Tongue (tissue), 2 donors: ENCODE measurements around the gene ZNF765. TPM values are rescaled to one million over a fixed set of nuclear protein-coding genes. Genes with fewer than 3 reads are reported as not detected.
"Not testable (repeated sequence)": the region's sequence is repeated elsewhere in the genome, so short reads cannot be mapped to it uniquely, and the experiment has no call there.

Experiments
- DNase-seq: peaks from one replicate; pipeline ENCODE4 v3.0.0-alpha.2; 2015
- total RNA-seq: library from RNA; depleted of rRNA; stranded (reverse); fragments of >200 nt; gene quantifications from one replicate; pipeline ENCODE4 v1.2.3, GENCODE V29; 2014

The ZNF765 gene
- total RNA-seq, result 18.5 TPM

DNA sequence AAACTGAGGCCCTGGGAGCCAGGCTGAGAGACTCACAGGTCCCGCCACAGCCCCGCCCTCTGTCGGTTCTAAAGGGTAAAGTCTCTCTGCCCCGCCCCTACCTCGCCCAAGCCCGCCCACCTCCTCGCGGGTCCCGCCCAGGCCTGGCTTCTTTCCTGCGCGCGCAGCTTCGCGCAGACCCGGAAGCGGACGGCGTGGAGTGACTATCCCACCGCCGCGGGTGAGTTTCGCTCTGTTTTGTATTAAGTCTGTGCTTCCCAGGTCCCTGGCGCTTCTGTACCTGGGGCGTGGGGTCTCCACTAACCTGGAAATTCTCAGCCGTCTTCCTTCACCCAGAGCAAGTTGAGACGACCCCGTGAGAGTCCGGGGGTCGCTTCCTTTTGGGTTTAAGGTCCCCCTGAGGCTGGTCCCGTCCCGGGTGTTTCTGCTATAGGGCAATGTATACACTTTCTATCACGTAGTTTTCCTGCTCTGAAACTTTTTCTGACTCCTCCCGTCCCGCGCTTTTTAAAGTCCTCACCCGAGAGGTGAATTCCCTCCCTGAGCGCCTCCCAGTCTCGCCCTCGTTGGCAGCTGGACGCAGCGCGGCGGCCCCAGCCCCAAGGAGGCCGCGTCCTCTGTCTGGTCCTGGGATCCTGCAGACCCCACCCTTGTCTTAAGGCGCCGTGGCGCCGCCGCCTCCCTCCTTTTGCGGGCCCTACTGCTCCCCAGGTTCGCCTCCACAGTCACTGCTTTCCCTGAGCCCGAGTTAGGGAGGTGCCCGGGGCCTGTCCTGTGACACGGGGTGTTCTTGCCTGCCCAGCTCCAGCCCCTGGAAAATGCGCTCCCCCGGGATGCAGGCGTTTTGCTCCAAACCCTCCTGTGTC, at the start of gene ZNF765:
Gene ZNF765 (plus strand): TSS at position 176 of the 866 bp plus-strand sequence. CDS start 2,867 bp downstream, outside the sequence.
- DNase-seq, result peak; percentile 98

DNA sequence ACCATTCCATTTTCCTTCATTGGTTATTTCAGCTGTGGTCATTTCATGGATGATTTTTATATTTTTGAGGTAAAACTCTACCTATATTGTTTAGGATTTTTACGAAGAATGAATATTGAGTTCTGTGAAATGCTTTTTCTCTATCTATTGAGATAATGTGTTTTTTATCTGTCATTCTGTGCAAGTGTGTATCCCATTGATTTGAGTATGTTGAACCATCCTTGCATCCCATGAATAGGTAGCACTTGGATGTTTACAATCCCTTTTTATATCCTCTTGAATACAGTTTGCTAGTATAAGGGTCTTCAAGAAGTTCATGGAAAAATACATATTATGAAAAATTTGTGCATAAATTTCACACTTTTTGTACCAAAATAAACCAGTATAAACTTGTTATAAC, 39.2 kb upstream of the ZNF765 start:
- DNase-seq, result no peak

DNA sequence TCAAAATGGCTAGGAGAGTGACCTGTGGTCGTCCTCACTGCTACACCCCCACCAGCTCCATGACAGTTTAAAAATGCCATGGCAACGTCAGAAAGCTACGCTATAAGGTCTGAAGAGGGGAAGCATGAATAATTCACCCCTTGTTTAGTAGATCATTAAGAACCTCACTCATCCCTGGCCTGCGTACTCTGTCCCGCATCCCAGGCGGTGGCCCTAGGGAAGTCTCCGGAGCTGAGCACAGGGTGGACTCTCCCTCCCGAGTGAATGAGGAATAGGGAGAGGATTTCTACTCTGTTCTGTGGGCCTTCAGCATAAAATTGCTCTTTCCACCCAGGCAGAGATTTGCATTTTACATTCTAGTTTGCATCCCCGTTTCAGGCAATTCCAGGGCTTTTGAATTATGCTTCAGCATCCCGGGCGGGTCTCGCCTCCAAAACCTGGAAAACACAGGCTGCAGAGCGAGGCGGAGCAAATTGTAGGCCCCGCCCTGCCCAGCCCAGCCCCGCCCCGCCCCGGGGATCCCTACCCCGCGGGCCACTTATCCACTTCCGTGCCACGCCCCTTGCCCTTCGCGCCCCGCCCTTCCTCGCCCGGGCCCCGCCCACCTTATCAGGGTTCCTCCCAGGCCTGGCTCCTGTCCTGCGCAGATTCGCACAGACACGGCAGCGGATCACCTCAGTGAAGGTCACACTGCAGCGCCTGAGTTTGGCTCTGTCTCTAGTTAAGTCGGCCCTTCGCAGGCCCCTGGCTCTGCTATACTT, 36.9 kb upstream of the ZNF765 start:
- DNase-seq, result no peak

DNA sequence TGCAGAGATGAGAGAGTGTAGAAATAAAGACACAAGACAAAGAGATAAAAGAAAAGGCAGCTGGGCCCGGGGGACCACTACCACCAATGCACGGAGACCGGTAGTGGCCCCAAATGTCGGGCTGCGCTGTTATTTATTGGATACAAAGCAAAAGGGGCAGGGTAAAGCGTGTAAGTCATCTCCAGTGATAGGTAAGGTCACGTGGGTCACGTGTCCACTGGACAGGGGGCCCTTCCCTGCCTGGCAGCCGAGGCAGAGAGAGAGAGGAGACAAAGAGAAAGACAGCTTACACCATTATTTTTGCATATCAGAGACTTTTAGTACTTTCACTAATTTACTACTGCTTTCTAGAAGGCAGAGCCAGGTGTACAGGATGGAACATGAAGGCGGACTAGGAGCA, 34.9 kb upstream of the ZNF765 start:
- not testable (repeated sequence) for DNase-seq

DNA sequence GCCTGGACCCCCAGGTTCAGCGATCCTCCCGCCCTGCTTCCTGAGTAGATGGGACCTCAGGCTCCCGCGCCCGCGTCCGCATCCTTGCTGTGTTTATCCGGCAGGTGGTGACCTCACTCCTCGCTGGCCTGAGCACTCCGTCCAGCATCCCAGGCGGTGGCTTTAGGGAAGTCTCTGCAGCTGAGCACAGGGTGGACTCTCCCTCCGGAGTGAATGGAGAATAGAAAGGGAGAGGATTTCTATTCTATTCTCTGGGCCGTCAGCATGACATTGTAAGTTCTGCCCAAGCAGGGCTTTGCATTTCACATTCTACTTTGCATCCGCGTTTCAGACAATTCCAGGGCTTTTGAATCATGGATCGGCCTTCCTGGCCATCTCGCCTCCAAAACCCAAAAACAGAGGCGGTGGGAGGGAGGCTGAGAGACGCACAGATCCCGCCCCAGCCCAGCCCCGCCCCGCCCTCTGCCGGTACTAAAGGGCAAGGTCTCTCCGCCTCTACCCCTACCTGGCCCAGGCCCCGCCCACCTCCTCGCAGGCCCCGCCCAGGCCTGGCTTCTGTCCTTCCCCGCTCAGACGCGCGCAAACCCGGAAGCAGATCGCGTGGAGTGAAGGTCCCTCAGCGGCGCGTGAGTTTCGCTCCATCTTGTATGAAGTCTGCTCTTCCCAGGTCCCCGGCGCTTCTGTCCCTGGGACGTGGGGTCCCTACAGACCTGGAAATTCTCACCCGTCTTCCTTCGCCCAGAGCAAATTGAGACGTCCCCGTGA, 29.6 kb upstream of the ZNF765 start, which contains the start of gene ZNF525:
Gene ZNF525 (plus strand): TSS at position 572 of the 765 bp plus-strand sequence. CDS start 6,577 bp downstream, outside the sequence.
- peak; percentile 90 for DNase-seq

DNA sequence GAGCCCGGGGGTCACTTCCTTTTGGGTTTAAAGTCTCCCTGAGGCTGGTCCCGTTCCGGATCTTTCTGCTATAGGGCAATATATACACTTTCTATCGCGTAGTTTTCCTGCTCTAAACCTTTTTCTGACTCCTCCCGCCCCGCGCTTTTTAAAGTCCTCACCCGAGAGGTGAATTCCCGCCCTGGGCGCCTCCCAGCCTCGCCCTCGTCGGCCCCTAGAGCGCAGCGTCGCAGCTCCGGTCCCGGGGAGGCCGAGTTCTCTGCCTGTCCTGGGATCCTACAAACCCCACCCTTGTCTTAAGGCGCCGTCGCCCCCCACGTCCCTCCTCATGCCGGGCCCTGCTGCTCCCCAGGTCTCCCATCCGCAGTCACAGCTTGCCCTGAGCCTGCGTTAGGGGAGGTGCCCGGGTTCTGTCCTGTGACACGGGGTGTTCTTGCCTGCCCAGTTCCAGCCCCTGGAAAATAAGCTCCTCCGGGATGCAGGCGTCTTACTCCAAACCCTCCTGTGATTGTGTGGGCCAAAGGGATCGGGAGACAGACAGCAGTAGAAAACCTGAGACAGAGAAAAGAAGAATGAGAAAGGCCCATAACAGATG, 29.0 kb upstream of the ZNF765 start:
- DNase-seq, result no peak

DNA sequence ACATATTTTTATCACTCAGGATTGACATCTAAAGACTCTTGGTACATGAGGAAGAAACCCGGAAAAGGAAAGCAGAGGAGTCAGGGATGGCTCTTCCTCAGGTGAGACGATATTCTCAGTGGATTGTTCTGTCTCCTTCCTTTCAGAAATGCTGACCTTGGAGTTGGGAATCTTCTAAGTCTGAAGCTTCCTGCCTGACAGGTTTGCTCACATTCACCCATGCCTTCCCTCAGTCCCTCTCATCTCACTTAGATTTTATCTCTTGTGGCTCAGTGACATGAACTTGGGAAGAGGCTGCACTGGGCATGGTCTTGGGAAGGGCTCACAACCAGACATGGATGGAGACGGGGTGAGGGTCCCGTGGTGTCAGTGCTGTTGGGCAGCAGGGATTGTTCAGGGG, 22.8 kb upstream of the ZNF765 start:
- no peak for DNase-seq

DNA sequence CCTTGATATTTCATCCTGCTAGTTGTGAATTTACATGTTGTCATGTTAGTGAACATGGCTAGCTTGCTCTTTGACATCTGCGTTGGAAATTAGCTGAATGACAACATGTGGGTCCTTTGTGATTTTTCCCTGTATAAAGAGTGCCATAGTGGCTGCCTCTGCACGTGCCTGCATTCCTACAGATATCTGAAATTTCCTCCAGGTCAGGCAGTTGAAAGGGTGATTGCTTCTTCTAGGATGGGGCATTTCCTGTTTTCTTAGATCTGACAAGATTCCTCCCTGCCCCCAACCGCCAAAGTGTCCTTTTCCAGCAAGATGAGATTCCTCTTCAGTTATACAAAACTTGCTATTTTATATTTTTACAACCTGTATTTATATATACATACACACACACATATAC, 20.7 kb upstream of the ZNF765 start:
- no peak for DNase-seq

DNA sequence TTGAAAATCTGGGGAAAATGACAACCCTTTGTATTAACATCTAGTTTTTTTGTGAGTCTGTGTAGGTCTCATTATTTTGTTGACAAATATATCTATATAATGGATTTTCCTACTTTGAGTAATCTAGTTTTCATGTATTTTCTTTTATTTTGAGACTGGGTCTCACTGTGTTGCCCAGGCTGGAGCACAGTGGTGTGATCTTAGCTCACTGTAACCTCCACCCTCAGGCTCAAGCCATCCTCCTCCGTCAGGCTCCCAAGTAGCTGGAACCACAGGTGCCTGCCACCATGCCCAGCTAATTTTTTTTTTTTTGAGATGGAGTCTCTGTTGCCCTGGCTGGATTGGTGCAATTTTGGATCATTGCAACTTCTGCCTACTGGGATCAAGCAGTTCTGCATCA, 20.2 kb upstream of the ZNF765 start:
- no peak for DNase-seq

DNA sequence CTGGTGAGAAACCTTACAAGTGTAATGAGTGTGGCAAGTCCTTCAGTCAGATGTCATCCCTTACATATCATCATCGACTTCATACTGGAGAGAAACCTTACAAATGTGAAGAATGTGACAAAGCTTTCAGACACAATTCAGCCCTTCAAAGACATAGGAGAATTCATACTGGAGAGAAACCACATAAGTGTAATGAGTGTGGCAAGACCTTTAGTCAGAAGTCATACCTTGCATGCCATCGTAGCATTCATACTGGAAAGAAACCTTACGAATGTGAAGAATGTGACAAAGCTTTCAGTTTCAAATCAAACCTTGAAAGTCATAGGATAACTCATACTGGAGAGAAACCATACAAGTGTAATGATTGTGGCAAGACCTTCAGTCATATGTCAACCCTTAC, 13.6 kb upstream of the ZNF765 start:
- no peak for DNase-seq

DNA sequence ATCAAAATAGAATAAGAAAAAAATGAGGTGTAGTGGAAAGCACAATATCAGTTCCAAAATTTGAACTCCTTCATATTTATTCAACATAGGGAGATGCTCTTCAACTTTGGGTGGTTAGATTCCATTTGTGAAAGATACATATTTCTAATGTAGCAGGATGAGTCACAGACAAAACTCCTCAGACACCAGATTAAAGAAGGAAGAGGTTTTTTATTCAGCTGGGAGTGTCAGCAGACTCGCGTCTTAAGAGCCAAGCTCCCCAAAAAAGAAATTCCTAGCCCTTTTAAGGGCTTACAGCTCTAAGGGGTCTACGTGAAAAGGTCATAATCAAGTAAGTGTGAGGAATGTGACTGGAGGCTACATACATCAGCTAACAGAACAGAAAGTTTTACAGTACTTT, 6.8 kb upstream of the ZNF765 start:
- no peak for DNase-seq

DNA sequence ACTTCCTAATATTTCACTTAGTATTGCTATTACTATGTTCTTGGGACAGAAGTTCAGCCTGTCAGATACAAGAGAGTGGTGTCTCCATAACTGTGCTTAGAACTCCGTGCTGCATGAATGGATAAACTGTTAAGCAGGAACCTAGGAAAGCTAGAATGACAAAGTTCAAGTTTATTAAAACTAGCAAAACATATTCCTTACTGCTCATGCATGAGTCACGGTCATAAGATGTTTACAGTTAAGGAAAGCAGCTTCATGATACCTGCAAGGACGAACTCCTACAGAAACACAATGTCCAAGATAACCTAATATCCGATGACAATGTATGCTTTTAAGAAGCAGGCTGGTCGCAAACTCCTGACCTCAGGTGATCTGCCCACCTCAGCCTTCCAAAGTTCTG, 6.0 kb upstream of the ZNF765 start:
- DNase-seq, result no peak

DNA sequence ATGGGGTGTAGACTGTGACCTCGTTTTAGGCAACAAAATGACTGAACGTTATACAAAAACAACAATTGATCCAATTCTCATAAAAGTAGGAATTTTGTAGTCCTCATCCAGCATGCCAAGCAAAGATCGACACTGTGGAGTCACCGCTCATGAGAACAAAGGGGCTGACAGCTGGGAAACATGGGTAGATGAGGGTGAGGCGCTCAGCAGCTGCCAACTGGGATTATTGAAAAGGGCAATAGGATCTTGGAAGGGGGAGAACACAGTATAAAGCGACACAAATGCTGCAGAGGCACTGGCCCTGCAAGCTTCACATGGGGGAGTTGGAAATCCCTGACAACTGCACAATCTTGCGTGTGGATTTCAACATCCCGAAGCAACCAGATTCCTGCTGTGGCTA, 5.4 kb upstream of the ZNF765 start:
- peak; percentile 91 for DNase-seq

DNA sequence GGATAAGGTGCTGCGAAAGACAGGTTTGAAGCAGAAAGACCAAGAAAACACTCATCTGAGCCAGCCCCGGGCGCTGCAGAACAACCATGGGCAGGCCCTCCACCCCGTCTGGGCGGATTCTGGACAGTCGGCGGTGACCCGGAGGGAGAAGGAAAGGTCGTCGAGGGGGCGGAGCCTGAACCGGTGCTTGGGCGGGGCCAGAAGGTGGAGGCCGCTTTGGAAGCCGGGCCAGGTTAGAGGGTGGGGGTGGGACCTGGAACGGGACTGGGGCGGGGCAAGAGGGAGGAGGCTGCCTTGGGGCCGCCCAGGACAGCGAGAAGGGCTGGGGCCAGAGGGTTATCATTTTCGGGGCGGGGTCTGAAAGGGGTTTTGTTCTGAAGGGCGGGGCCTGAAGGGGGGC, 5.0 kb upstream of the ZNF765 start:
- peak; percentile 78 for DNase-seq

DNA sequence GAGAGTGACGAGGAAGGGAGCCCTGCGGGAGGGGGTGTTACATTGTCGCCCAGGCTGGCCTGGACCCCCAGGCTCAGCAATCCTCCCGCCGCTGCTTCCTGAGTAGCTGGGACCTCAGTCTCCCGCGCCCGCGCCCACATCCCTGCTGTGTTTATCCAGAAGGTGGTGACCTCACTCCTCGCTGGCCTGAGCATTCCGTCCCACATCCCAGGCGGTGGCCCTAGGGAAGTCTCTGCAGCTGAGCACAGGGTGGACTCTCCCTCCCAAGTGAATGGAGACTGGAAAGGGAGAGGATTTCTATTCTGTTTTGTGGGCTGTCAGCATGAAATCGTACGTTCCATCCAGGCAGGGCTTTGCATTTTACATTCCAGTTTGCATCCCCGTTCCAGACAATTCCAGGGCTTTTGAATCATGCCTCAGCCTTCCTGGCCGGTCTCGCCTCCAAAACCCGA, 401 bp upstream of the ZNF765 start:
- DNase-seq, result no peak

DNA sequence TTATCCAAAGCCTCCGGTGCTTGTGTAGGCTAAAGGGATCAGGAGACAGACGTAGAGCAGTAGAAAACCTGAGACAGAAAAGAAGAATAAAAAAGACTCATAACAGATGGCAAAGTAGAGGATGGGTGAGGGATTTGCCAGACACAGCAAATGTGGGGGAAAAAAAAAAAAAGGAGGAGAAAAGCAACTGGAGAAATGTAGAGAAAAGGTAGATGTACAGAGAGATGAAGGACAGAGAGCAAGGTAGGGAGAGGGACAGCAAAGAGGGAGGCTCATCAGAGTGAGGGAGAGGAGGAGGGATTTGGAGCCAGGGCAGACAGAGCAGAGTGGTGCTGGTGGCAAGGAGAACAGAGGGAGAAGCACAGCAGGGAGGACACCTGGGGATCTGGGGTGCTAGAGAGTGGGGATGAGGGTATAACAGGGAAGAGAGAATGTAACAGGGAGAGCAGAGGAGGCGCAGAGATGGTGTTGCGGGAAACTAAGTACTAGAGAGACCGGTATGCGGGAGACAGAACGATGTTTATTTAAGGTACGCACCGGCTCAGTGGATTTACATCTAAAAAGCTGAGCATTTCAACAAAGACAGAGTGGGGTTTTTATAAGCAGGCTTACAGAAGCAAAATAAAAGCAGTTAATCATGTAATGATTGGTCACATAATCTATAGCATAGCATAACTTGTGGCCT, 1.0 kb downstream of the ZNF765 start:
- DNase-seq, result not testable (repeated sequence)

DNA sequence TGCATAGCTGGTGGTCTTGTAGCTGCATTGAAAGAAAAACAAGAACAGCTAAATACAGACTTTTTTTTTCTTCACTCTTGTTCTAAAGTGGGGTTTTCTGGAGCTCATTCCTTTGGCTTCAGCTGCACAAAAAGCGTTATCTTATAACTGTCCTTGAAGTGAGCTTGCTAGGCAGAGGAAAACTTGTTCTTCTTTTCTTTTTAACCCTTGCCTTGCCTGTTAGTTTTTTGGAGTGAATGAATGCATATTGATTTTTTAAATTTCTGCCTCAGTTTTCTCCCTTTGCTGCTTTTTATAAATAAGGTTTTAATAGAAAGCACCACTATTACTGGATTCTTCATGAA, 1.5 kb downstream of the ZNF765 start:
- no peak for DNase-seq

DNA sequence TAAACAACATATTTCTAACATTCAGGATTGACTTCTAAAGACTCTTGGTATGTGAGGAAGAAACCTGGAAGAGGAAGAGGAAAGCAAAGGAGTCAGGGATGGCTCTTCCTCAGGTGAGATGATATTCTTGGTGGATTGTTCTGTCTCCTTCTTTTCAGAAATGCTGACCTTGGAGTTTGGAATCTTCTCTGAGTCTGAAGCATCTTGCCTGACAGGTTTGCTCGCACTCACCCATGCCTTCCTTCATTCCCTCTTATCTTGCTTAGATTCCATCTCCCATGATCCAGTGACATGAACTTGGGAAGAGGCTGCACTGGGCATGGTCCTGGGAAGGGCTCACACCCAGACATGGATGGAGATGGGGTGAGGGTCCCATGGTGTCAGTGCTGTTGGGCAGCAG, 3.0 kb downstream of the ZNF765 start:
- DNase-seq, result not testable (repeated sequence)

DNA sequence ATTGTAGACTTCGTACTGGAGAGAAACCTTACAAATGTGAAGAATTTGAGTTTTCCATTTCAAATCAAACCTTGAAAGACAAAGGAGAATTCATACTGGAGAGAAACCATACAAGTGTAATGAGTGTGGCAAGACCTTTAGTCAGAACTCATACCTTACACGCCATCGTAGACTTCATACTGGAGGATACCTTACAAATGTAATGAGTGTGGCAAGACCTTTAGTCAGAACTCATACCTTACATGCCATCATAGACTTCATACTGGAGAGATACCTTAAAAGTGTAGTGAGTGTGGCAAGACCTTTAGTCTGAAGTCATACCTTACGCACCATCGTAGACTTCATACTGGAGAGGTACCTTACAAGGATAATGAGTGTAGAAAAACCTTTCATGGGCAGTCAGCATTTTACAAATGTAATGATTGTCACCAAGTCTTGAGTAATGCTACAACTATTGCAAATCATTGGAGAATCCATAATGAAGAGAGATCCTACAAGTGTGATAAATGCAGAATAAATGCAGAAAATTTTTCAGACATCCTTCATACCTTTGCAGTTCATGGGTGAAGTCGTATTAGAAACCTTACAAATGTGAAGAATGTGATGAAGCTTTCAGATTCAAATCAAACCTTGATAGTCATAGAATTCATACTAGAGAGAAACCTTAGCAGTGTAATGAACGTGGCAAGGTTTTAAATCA, 14.7 kb downstream of the ZNF765 start:
- DNase-seq, result no peak

DNA sequence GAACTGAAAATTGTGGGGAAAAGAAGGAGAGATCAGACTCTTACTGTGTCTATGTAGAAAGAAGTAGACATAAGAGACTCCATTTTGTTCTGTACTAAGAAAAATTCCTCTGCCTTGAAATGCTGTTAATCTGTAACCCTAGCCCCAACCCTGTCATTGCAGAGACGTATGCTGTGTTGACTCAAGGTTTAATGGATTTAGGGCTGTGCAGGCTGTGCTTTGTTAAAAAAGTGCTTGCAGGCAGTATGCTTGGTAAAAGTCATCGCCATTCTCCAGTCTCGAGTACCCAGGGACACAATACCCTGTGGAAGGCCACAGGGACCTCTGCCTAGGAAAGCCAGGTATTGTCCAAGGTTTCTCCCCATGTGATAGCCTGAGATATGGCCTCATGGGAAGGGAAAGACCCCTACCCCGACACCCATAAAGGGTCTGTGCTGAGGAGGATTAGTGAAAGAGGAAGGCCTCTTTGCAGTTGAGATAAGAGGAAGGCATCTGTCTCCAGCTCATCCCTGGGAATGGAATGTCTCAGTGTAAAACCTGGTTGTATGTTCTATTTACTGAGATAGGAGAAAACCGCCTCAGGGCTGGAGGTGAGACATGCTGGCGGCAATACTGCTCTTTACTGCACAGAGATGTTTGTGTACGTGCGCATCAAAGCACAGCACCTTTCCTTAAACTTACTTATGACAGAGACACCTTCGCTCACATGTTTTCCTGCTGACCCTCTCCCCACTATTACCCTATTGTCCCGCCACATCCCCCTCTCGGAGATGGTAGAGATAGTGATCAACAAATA, 25.8 kb downstream of the ZNF765 start:
- peak; percentile 18 for DNase-seq
